Iris pigment epithelial cell (primary cell): Measurements from ENCODE around the gene TMEM222.
"Not testable (repeated sequence)": the region's sequence is repeated elsewhere in the genome, so short reads cannot be mapped to it uniquely, and the experiment has no call there.

Experiments
- DNase-seq: peaks from one replicate; pipeline ENCODE4 v3.0.0-alpha.2; 2011; ENCODE audit warnings: low read depth

The TMEM222 gene, protein sequence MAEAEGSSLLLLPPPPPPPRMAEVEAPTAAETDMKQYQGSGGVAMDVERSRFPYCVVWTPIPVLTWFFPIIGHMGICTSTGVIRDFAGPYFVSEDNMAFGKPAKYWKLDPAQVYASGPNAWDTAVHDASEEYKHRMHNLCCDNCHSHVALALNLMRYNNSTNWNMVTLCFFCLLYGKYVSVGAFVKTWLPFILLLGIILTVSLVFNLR

GRCh38 chr1:27321813-27322568, at the start of gene TMEM222:
TMEM222 (plus strand) TSS chr1:27322163; CDS start chr1:27322198, 35 bp downstream.
- peak; percentile 98 for DNase-seq

- DNase-seq = no peak
These were observed 47.8 kb upstream of the TMEM222 start for GRCh38 chr1:27274204-27274603.

DNA sequence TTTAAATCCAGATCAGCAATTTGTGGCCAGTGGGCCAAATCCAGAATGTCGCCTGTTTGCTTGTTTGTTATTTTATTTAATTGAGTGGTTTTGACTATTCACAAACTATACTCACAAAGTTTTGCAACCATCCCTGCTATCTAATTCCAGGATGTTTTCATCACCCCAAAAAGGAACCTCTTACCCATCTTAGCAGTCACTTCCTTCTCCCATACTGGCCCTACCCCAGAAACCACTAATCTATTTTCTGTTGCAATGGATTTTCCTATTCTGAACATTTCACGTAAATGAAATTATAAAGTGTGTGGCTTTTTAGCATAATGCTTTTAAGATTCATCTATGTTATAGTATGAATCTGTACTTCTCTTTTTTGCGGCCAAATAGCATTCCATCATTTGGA, 46.3 kb upstream of the TMEM222 start:
- DNase-seq = no peak

DNA sequence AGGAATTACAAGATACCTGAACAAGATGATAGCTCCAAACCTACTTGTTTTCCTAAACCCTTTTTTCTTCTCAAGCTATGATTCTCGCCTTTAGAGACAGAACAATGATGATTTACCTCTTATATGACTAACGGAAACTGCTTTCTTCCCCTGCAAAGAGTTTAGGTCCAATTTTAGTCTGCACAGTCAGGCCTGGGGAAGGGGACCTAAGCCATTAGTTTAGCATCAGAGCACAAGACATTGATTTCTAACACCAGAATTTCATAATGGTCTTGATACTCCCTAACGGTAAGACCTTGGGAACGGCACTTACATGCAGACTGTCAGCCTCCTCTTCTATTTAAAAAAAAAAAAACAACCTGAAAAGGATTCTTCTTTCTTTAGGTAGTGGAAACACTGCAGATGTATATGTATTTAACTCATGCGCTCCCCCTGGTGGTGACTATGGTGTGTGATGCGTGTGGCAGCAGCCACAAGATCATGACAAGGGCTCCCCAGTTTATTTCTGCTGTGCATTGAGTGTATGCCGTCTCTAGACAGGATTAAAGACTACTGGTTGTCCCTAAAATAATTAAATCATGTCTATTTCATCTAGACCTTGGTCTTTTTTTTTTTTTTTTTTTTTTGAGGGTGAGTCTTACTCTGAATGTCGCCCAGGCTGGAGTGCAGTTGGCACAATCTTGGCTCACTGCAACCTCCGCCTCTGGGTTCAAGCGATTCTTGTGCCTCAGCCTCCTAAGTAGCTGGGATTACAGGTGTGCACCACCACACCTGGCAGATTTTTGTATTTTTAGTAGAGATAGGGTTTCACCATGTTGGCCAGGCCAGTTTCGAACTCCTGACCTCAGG, 37.3 kb upstream of the TMEM222 start:
- DNase-seq = peak; percentile 70

DNA sequence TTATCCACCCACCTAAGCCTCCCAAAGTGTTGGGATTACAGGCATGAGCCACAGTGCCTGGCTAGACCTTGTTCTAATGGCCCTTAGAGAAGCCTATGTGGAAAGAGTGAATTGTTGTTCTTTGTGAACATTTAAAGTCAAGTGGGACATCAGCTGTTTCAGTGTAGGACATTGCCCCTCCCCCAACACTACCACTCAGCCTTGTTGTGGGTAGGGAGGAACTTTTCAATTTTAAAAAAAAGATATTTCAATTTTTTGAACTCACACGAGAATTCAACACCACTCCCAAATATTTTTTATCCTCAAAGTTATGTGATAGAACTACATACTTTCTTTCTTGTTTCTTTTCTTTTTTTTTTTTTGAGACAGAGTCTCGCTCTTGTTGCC, 36.7 kb upstream of the TMEM222 start:
- no peak for DNase-seq

- DNase-seq = not testable (repeated sequence)
These were observed 36.1 kb upstream of the TMEM222 start for GRCh38 chr1:27285821-27286220.

DNA sequence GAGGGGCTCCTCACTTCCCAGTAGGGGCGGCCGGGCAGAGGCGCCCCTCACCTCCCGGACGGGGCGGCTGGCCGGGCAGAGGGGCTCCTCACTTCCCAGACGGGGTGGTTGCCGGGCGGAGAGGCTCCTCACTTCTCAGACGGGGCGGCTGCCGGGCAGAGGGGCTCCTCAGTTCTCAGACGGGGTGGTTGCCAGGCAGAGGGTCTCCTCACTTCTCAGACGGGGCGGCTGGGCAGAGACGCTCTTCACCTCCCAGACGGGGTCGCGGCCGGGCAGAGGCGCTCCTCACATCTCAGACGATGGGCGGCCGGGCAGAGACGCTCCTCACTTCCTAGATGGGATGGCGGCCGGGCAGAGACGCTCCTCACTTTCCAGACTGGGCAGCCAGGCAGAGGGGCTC, 32.8 kb upstream of the TMEM222 start:
- not testable (repeated sequence) for DNase-seq

- no peak for DNase-seq
These were observed 31.4 kb upstream of the TMEM222 start for GRCh38 chr1:27290581-27290980.

GRCh38 chr1:27292106-27292505, 29.9 kb upstream of the TMEM222 start:
- no peak for DNase-seq

- DNase-seq = no peak
These were observed 28.0 kb upstream of the TMEM222 start for GRCh38 chr1:27293915-27294314.

DNA sequence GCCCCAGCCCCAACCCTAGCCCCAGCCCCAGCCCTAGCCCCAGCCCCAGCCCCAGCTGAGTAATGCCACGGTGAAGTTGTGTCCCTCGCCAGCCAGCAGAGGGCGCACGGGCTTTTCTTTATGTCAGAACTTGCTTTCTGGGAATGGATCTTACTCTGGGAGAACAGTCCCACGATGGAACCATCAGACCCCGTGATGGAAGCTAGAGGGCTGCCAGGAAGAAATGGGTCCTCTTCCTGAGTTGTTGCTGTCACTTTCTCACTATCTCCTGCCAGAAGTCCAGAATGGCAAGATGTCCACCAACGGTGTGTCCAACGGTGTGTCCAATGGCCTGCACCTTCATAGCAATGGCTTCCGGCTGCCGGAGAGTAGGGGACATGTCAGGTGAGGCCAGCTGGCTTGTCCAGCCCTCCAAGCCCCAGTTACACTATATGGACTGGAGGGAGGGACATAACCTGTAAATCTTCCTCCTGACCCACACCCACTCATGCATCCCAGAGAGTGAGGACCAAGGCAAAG, 25.1 kb upstream of the TMEM222 start:
- peak; percentile 47 for DNase-seq

DNA sequence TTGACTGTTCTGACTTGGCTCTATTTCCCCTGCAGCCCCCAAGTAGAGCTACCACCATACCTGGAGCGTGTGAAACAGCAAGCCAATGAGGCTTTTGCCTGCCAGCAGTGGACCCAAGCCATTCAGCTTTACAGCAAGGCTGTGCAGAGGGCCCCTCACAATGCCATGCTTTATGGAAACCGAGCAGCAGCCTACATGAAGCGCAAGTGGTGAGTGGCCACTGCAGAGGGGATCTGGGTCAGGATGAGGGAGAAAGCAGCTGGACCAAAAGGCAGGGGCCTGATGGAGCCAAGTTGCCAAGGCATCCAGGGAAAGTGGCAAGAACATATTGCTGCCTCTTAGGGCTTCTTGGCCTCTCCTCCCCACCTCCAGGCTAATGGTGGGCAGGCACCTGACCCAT, 24.1 kb upstream of the TMEM222 start:
- DNase-seq = no peak

GRCh38 chr1:27298632-27299384, 23.2 kb upstream of the TMEM222 start:
- DNase-seq = no peak

DNA sequence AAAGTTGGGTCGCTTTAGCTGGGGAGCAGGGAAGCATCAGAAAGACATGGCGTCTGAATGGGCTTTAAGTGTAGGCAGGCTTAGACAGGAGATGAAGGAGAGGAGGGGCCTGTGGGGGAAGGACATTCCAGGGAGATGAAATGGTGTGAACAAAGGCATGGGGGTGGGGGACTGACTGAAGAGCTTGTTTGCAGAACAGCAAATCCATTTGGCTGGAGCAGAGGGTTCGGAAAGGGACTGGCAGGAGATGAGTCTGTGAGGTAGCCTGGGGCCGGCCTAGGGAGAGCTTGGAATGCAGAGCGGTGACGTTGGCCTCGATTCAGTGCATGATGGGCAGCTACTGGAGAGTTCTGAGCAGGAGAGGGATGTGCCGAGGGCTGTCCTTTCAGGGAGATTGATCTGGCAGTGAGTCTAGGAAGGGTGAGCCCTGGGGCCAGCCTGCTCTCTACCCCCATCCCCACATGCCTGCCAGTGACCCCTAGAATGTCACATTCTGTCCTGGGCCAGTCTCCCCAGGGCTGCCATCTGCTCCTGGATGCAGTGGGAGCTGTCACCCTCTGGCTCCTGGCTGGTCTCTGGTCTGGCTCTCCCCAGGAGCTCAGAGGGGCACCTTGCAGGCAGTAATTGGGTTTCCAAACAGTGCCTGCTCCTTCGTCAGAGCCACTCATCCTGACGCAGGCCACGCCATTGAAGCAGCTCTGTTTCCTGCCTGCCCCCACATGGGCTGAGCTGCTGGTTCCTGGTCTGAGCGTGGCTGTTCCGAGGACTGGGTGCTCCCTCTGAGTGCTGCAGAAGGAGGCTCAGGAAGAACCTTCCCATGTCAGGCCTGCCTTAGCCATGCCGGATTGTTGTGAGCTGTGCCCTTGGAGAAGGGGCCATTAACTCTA, 22.3 kb upstream of the TMEM222 start:
- peak; percentile 100 for DNase-seq

- DNase-seq = peak; percentile 91
These were observed 21.5 kb upstream of the TMEM222 start for GRCh38 chr1:27300341-27301051.

DNA sequence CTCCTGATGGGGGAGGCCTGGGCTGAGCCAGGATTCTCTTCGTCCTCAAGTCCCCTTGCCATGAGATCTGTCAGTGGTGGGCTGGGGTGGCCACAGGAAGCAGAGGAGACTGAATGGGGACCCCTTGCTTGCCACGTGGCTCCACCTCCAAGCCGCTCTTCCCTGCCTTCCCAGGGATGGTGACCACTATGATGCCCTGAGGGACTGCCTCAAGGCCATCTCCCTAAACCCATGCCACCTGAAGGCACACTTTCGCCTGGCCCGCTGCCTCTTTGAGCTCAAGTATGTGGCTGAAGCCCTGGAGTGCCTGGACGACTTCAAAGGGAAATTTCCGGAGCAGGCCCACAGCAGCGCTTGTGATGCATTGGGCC, 20.9 kb upstream of the TMEM222 start:
- no peak for DNase-seq

DNA sequence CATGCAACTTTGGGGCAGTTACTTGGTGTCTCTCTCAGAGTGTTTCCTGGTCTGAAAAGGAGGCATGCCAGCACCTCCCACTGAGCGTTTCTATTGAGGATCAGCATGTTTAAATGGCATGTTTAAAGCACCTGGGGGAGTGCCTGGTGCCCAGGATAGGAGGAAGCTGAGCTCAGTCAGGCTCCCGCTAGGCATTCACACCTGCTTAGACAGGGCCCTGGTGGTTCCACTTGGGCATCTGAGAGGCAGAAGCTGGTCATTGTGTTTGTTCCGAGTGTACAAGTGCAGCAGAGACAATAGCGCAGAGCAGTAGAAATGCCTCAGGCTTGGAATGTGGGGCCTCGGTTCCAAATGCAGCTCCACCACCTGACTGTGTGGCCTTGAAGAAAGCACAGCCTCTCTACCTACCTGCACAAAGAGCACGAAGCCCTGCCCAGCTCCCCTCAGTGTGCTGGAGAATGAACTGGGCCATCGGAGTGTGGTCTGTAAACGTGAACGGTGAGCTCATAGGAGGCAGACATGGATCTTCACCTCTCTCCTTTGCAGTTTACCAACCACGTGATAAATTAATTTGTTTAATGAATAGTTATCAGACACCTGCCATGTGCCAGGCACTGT, 20.3 kb upstream of the TMEM222 start:
- DNase-seq = no peak

GRCh38 chr1:27302612-27303011, 19.4 kb upstream of the TMEM222 start:
- DNase-seq = no peak

DNA sequence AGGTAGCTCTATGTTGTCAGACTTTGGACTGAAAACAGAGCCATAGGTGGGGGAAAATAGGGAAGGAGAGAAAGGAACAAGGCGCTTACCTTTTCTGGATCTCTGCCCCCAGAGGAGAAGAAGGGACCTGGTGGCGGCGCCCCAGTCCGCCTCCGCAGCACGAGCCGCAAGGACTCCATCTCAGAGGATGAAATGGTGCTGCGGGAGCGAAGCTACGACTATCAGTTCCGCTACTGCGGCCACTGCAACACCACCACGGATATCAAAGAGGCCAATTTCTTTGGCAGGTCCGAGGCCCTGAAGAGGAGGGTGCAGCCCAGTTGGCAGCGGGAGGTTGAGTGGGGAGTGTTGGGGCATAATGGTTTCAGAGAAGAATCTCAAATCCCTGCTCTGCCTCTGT, 18.5 kb upstream of the TMEM222 start:
- DNase-seq = no peak

DNA sequence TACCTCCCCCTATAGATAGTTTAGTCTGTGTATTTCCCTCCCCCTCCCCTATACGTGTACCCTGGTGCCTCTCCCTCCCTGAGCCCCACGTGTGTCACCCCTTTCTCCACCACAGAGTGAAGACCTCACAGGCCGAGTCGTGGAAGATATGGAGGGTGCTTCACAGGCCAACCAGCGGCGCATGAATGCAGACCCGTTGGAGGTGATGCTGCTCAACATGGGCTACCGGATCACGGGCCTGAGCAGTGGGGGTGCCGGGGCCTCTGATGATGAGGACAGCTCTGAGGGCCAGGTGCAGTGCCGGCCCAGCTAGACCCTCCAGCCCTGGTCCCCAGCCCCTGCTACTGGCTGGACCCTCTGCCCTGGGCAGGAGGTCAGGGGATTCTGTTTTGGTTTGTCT, 15.9 kb upstream of the TMEM222 start:
- no peak for DNase-seq
